Stimulated activated naive CD8-positive, alpha-beta T cell treated with anti-CD3 and anti-CD28 coated beads, Interleukin-15, amount 100 ng/mL, for 72 hours (primary cell): ENCODE results near the gene RAD51B.

Experiments
- ATAC-seq: fragments of 150-1000 bp; cut with Tn5 transposase; 2 replicates; pipeline ENCODE4 v1.10.0; 2021; ENCODE audit warnings: mild to moderate bottlenecking, moderate library complexity
- DNase-seq, 2 donors: peaks; one replicate each; pipeline ENCODE4 v3.0.0; 2021 to 2022
- H3K27ac Mint-ChIP-seq, 2 donors: one replicate each; pipeline ENCODE4 v1.8.0; 2022; ENCODE audit warnings: mild to moderate bottlenecking in 2 of 2, mixed read lengths in 2 of 2, moderate library complexity in 2 of 2
- H3K27me3 Mint-ChIP-seq: one replicate; pipeline ENCODE4 v1.8.0; 2022; ENCODE audit warnings: mixed read lengths
- H3K4me1 Mint-ChIP-seq: one replicate; pipeline ENCODE4 v1.8.0; 2022; ENCODE audit warnings: mild to moderate bottlenecking, mixed read lengths
- H3K4me3 Mint-ChIP-seq, 2 donors: one replicate each; pipeline ENCODE4 v1.8.0; 2022; ENCODE audit warnings: mild to moderate bottlenecking in 2 of 2, mixed read lengths in 2 of 2, moderate library complexity in 1 of 2
- H3K9me3 Mint-ChIP-seq, 2 donors: one replicate each; pipeline ENCODE4 v1.8.0; 2022; ENCODE audit warnings: mixed read lengths in 2 of 2

Gene RAD51B

DNA sequence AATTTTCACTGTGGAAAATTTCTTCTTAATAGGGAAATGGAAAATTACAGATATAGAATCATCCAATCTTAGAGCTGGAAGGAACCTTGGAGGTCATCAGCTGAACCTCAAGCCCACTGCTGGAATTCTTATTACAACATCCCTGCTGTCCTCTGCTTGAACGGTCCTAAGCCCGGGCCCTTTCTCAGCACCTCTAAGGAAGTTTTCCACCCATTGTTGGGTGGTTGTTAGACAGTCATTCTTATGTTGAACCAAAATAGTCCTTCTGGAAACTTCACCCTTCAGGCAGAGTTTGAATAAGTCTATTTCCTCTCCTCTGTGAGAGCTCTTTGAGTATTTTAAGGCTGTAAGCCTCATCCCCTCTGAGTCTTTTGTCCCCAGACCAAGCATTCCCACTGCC lies 902.6 kb downstream of the RAD51B start:
- no peaks in the 10 kb centered on the region for H3K27me3 Mint-ChIP-seq
- H3K27ac Mint-ChIP-seq = no peak overlapping the region
- ATAC-seq = no peak
- H3K4me1 Mint-ChIP-seq = peaks cover 27% of the 10 kb centered on the region
- no peaks in the 10 kb centered on the region for H3K9me3 Mint-ChIP-seq
- no peak overlapping the region for H3K4me3 Mint-ChIP-seq
- DNase-seq = no peak

- Mint-ChIP-seq H3K4me3 (no peak overlapping the region), H3K27me3 (no peaks in the 10 kb centered on the region), H3K4me1 (peaks cover 27% of the 10 kb centered on the region), H3K9me3 (no peaks in the 10 kb centered on the region), H3K27ac (no peak overlapping the region)
- DNase-seq (no peak), ATAC-seq (no peak)
These were observed 903.5 kb downstream of the RAD51B start for GRCh38 chr14:68722968-68723566.

- Mint-ChIP-seq H3K27ac (no peak overlapping the region), H3K4me3 (no peak overlapping the region), H3K27me3 (no peaks in the 10 kb centered on the region), H3K4me1 (peaks cover 28% of the 10 kb centered on the region), H3K9me3 (no peaks in the 10 kb centered on the region)
- no peak for ATAC-seq
- no peak for DNase-seq
These were observed 904.3 kb downstream of the RAD51B start for GRCh38 chr14:68723808-68724268.

GRCh38 chr14:68724914-68725313 lies 905.3 kb downstream of the RAD51B start:
- DNase-seq = no peak
- Mint-ChIP-seq H3K27ac (no peak overlapping the region), H3K27me3 (no peaks in the 10 kb centered on the region), H3K4me1 (peaks cover 20% of the 10 kb centered on the region), H3K9me3 (no peaks in the 10 kb centered on the region), H3K4me3 (no peak overlapping the region)
- ATAC-seq = no peak

- no peak for DNase-seq
- H3K4me1 Mint-ChIP-seq = peaks cover 20% of the 10 kb centered on the region
- ATAC-seq = no peak
- no peak overlapping the region for H3K27ac Mint-ChIP-seq
- no peak overlapping the region for H3K4me3 Mint-ChIP-seq
- H3K27me3 Mint-ChIP-seq = no peaks in the 10 kb centered on the region
- H3K9me3 Mint-ChIP-seq = no peaks in the 10 kb centered on the region
These were observed 906.6 kb downstream of the RAD51B start for GRCh38 chr14:68726093-68726695.

GRCh38 chr14:68727315-68728047 lies 907.9 kb downstream of the RAD51B start:
- Mint-ChIP-seq H3K27ac (no peak overlapping the region), H3K27me3 (no peaks in the 10 kb centered on the region), H3K9me3 (no peaks in the 10 kb centered on the region), H3K4me1 (peaks cover 25% of the 10 kb centered on the region), H3K4me3 (no peak overlapping the region)
- ATAC-seq (no peak), DNase-seq (no peak)

DNA sequence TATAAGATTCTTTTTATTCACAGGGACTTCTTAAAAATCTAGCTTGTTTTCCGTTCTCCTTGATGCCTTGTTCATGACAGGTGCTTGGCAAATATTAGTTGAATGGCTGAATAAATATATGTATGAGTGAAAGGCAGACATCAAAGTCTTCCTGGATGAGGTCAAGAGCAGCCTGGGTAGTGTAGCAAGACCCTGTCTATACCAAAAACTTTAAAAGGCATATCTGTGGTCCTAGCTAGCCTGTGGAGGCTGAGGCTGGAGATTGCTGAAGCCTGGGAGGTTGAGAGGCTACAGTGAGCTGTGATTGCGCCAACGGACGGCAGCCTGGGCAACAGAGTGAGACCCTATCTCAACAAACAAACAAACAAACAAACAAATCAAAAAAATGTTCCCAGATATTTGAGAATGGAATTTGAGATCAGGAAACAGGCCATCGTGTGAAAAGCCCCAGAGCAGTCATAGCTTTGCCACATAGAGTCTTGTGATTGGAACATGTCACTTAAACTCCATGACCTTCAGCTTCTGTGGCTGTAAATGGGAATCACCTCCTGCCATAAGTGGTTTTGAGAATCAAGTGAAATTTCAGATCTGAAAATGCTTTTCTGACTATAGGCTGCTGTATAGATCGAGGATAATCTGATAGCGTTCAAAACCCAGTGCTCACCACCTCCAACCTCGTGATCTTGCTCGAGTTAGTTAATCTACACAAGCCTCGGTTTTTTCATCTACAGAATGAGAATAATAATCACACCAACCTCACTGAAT lies 908.9 kb downstream of the RAD51B start:
- Mint-ChIP-seq H3K27me3 (no peaks in the 10 kb centered on the region), H3K4me1 (peaks cover 35% of the 10 kb centered on the region), H3K4me3 (no peak overlapping the region), H3K9me3 (no peaks in the 10 kb centered on the region), H3K27ac (no peak overlapping the region)
- DNase-seq (no peak), ATAC-seq (no peak)

DNA sequence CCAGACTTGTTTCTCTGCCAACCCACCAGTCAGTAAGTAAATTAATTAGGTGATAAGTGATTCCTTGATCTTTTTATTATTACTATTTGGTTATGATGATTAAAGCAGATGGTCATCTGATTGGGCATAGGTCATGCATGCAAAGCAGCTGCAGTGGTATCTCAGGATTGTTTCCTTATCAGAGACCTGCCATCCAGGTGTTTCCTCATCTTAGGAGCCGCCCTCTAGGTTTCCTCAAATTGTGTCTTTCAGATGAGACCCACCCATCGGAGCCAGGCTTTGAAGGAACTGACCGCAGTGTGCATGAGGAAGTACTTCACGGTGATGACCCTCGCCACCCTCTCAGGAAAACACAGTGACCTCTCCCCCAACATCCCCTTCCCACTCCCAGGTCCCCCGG lies 910.0 kb downstream of the RAD51B start:
- no peaks in the 10 kb centered on the region for H3K27me3 Mint-ChIP-seq
- no peak overlapping the region for H3K4me3 Mint-ChIP-seq
- H3K9me3 Mint-ChIP-seq = no peaks in the 10 kb centered on the region
- H3K4me1 Mint-ChIP-seq = peaks cover 46% of the 10 kb centered on the region
- no peak for ATAC-seq
- no peak for DNase-seq
- peak overlapping the region in 1 of 2 donors; percentile 54 for H3K27ac Mint-ChIP-seq

- Mint-ChIP-seq H3K4me3 (no peak overlapping the region), H3K4me1 (peaks cover 54% of the 10 kb centered on the region), H3K27me3 (no peaks in the 10 kb centered on the region), H3K9me3 (no peaks in the 10 kb centered on the region), H3K27ac (peak overlapping the region; percentile 9 to 72)
- DNase-seq (no peak), ATAC-seq (no peak)
These were observed 910.8 kb downstream of the RAD51B start for GRCh38 chr14:68730348-68730747.

GRCh38 chr14:68730811-68731425 lies 911.3 kb downstream of the RAD51B start:
- Mint-ChIP-seq H3K27me3 (no peaks in the 10 kb centered on the region), H3K4me1 (peaks cover 58% of the 10 kb centered on the region), H3K9me3 (no peaks in the 10 kb centered on the region), H3K4me3 (no peak overlapping the region), H3K27ac (peak overlapping the region in 1 of 2 donors; percentile 9)
- DNase-seq = no peak
- no peak for ATAC-seq

GRCh38 chr14:68733086-68733914 lies 913.7 kb downstream of the RAD51B start:
- H3K27me3 Mint-ChIP-seq = no peaks in the 10 kb centered on the region
- peak in 1 of 2 donors; percentile 31 for DNase-seq
- H3K9me3 Mint-ChIP-seq = no peaks in the 10 kb centered on the region
- peak overlapping the region; percentile 84 to 86 for H3K27ac Mint-ChIP-seq
- H3K4me1 Mint-ChIP-seq = peaks cover 70% of the 10 kb centered on the region
- peak overlapping the region; percentile 39 to 57 for H3K4me3 Mint-ChIP-seq
- peak; percentile 61 for ATAC-seq

DNA sequence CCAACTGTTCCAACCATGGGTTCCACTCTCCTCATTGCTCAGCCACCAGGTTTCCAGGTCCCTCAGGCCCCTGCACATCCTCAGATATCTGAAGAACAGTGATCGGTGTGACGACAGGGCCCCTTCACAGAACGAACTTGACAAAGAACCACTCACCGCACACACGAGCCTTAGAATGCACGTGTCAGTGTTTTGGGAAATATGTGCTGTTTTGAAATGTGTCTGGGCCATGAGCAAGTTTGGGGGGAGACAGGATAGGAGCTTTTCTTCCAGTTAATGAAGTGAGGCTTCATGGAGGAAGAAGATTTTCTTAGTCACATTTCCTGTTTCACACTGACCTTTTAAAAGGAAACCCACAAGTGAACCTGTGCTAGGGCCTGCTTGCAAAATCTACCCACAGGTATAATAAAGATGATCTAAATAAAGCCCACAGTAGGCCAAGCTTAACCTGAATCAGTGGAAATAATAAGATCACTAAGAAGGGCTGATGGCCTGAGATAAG lies 914.7 kb downstream of the RAD51B start:
- no peaks in the 10 kb centered on the region for H3K9me3 Mint-ChIP-seq
- peaks cover 61% of the 10 kb centered on the region for H3K4me1 Mint-ChIP-seq
- peak overlapping the region; percentile 83 to 86 for H3K27ac Mint-ChIP-seq
- ATAC-seq (peak; percentile 88), DNase-seq (peak; percentile 33 to 60)
- peak overlapping the region; percentile 23 to 65 for H3K4me3 Mint-ChIP-seq
- H3K27me3 Mint-ChIP-seq = no peaks in the 10 kb centered on the region

DNA sequence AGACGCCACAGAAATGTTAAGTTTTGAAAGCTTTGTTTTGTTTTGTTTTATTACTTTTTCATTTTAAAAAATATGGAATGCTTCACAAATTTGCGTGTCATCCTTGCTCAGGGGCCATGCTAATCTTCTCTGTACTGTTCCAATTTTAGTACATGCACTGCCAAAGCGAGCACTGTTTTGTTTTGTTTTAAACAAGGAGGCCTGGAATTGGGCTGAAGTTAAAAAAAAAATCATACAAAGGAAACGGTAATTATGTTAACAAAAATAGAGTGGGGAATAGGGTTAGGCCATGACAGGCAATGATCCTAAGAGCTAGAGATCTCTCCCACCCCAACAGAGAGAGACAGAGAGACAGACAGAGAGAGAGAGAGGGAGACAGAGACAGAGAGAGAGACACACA lies 916.3 kb downstream of the RAD51B start:
- Mint-ChIP-seq H3K4me3 (no peak overlapping the region), H3K27ac (peak overlapping the region; percentile 1 to 78), H3K27me3 (no peaks in the 10 kb centered on the region), H3K4me1 (peaks cover 57% of the 10 kb centered on the region), H3K9me3 (peaks cover 7% of the 10 kb centered on the region in 2 donors)
- ATAC-seq = no peak
- DNase-seq = no peak

GRCh38 chr14:68736471-68736871 lies 916.9 kb downstream of the RAD51B start:
- no peaks in the 10 kb centered on the region for H3K27me3 Mint-ChIP-seq
- no peak overlapping the region for H3K4me3 Mint-ChIP-seq
- H3K27ac Mint-ChIP-seq = peak overlapping the region; percentile 35 to 78
- DNase-seq (no peak), ATAC-seq (no peak)
- H3K9me3 Mint-ChIP-seq = peaks cover 11 to 12% of the 10 kb centered on the region in 2 donors
- peaks cover 54% of the 10 kb centered on the region for H3K4me1 Mint-ChIP-seq
